DLD1 (cell line): ENCODE data around the gene NIBAN1.

Experiments used
- in situ Hi-C: cut with HindIII; loops from 2 replicates; pipeline ENCODE4 v1.10.0; 2017; ENCODE audit warnings: low sequenced_read_pairs

NIBAN1 gene

GRCh38 chr1:184947497-184948256 lies 26.6 kb downstream of the NIBAN1 start:
- in situ Hi-C loops = no loop called here

- in situ Hi-C loops = no loop called here
Observed at GRCh38 chr1:184945678-184946412, 28.5 kb downstream of the NIBAN1 start.

GRCh38 chr1:184945029-184945428 lies 29.3 kb downstream of the NIBAN1 start:
- in situ Hi-C loops = no loop called here

- in situ Hi-C loops = no loop called here
Observed at GRCh38 chr1:184943998-184944397, 30.3 kb downstream of the NIBAN1 start.

GRCh38 chr1:184941735-184942134 lies 32.6 kb downstream of the NIBAN1 start:
- in situ Hi-C loops = no loop called here

GRCh38 chr1:184941410-184941733 lies 32.9 kb downstream of the NIBAN1 start:
- in situ Hi-C loops = no loop called here

GRCh38 chr1:184940694-184941409 lies 33.5 kb downstream of the NIBAN1 start:
- in situ Hi-C loops = no loop called here

GRCh38 chr1:184940226-184940625 lies 34.1 kb downstream of the NIBAN1 start:
- in situ Hi-C loops = no loop called here

GRCh38 chr1:184937729-184938128 lies 36.6 kb downstream of the NIBAN1 start:
- in situ Hi-C loops = loop anchor here (5.0 kb wide), 1 partner anchor 35 kb away; no protein-coding TSS in a partner anchor

GRCh38 chr1:184935920-184936798 lies 38.1 kb downstream of the NIBAN1 start:
- in situ Hi-C loops = loop anchor here (5.0 kb wide), 1 partner anchor 34 kb away; no protein-coding TSS in a partner anchor

GRCh38 chr1:184933944-184934343 lies 40.4 kb downstream of the NIBAN1 start:
- in situ Hi-C loops = no loop called here

- in situ Hi-C loops = no loop called here
Observed at GRCh38 chr1:184932319-184932718, 42.0 kb downstream of the NIBAN1 start.

GRCh38 chr1:184931566-184931965 lies 42.7 kb downstream of the NIBAN1 start:
- in situ Hi-C loops = no loop called here

- in situ Hi-C loops = no loop called here
Observed at GRCh38 chr1:184930645-184931044, 43.7 kb downstream of the NIBAN1 start.

- in situ Hi-C loops = no loop called here
Observed at GRCh38 chr1:184930232-184930631, 44.1 kb downstream of the NIBAN1 start.

- in situ Hi-C loops = no loop called here
Observed at GRCh38 chr1:184929711-184930202, 44.6 kb downstream of the NIBAN1 start.

- in situ Hi-C loops = no loop called here
Observed at GRCh38 chr1:184928394-184928793, 45.9 kb downstream of the NIBAN1 start.
